Measurements from ENCODE around the gene KRTAP10-8.

GRCh38 chr21:44613386-44614155 lies 1.7 kb downstream of the KRTAP10-8 start:
- TF ChIP-seq CTCF (conservative IDR thresholded peaks at IDR 0.05; ENCODE audit: low read depth, low read length) (no peak), EZH2 (IDR thresholded peaks at IDR 0.05; ENCODE audit: low read length, unreplicated experiment) (no peak), EZH2phosphoT487 (IDR thresholded peaks at IDR 0.05; ENCODE audit: borderline replicate concordance, low read length) (no peak)
